Measurements from ENCODE around the gene HECTD1. TPM values are rescaled to one million over a fixed set of nuclear protein-coding genes. Genes with fewer than 3 reads are reported as not detected.

Gene HECTD1
- total and polyA plus RNA-seq, 9 of the 15 experiments (the other 6 are each of a cell fraction or from before 2014, with no cell fraction given), result 27.9 to 111 (median 78.1) TPM

GRCh38 chr14:31109257-31109656, 98.3 kb downstream of the HECTD1 start:
- WGBS (ENCODE audit: insufficient coverage, low coverage, missing lambda C conversion rate), result 97% methylated on average over 11 of the region's 11 CpGs
- ChIA-PET CTCF (ENCODE audit: low intra/inter-chr PET ratio) (no interaction called here), POLR2A (no interaction called here)
- no peaks in the 10 kb centered on the region for H3K4me1 ChIP-seq (replicated peaks in 1 of 2; ENCODE audit: control insufficient read depth in 2 of 2, insufficient read depth in 2 of 2, low read length in 2 of 2)
- no peaks in the 10 kb centered on the region for H4K20me1 ChIP-seq (replicated peaks; ENCODE audit: control insufficient read depth, insufficient read depth, low read length)
- no peaks in the 10 kb centered on the region for H3K79me2 ChIP-seq (ENCODE audit: control insufficient read depth, insufficient read depth, low read length)
- no peak overlapping the region for H2AFZ ChIP-seq (ENCODE audit: low read depth, low read length)
- no peak overlapping the region for H3K4me2 ChIP-seq (ENCODE audit: insufficient read depth, low read length)
- H3K9me3 ChIP-seq (replicated peaks; ENCODE audit: control insufficient read depth, insufficient read depth, low read depth, low read length), result no peaks in the 10 kb centered on the region
- intact Hi-C loops (cut with micrococcal nuclease), result no loop called here
- DNase-seq (ENCODE audit: extremely low read depth in 1 of 4, low spot score in 3 of 4) (no peak), FAIRE-seq (no peak), ATAC-seq (no peak)
- H3K27me3 ChIP-seq (ENCODE audit: control insufficient read depth in 2 of 2, insufficient read depth in 2 of 2, low read length in 2 of 2), result no peaks in the 10 kb centered on the region
- no peak overlapping the region for H3K4me3 ChIP-seq
- in situ Hi-C loops (cut with MboI), result loop anchor here (10.0 kb wide), 1 partner anchor 246 kb away; no protein-coding TSS in a partner anchor
- H3K9me1 ChIP-seq (ENCODE audit: control insufficient read depth, insufficient read depth, low read length), result no peaks in the 10 kb centered on the region
- no peak overlapping the region for H3K9ac ChIP-seq (ENCODE audit: insufficient read depth in 1 of 2, low read depth in 2 of 2, low read length in 2 of 2)
- no peak overlapping the region for H3K27ac ChIP-seq (ENCODE audit: extremely low read depth, low read depth, low read length)
- TF ChIP-seq NFATC3 (IDR thresholded peaks at IDR 0.05), result no peak
- TF ChIP-seq E2F5 (CRISPR knock-in tag; IDR thresholded peaks at IDR 0.05), result no peak
- TF ChIP-seq CHCHD3 (CRISPR knock-in tag; IDR thresholded peaks at IDR 0.05), result no peak
- no peak for TF ChIP-seq MCM2 (IDR thresholded peaks at IDR 0.05; ENCODE audit: low read depth)
- no peak for TF ChIP-seq TCF15 (CRISPR knock-in tag; IDR thresholded peaks at IDR 0.05)
- no peak for TF ChIP-seq NCOR1 (IDR thresholded peaks at IDR 0.05)
- TF ChIP-seq ZFX (CRISPR knock-in tag; IDR thresholded peaks at IDR 0.05), result no peak
- TF ChIP-seq HNRNPUL1 (IDR thresholded peaks at IDR 0.05; ENCODE audit: low read length), result no peak
- no peak for TF ChIP-seq ZNF551 (CRISPR knock-in tag; IDR thresholded peaks at IDR 0.05)
- TF ChIP-seq ATF6 (CRISPR knock-in tag; IDR thresholded peaks at IDR 0.05), result no peak
- BruUV-seq (replicated peaks), result no TSS peak
- peaks cover 92% of the 10 kb centered on the region for H3K36me3 ChIP-seq (ENCODE audit: control insufficient read depth, insufficient read depth, low read length)

All from K562 (cell line).